ENCODE measurements around the gene EFCAB14. TPM values are rescaled to one million over a fixed set of nuclear protein-coding genes. Genes with fewer than 3 reads are reported as not detected.

Gene EFCAB14
- total RNA-seq, 1 experiment from 2014 or later, result 86.8 TPM

DNA sequence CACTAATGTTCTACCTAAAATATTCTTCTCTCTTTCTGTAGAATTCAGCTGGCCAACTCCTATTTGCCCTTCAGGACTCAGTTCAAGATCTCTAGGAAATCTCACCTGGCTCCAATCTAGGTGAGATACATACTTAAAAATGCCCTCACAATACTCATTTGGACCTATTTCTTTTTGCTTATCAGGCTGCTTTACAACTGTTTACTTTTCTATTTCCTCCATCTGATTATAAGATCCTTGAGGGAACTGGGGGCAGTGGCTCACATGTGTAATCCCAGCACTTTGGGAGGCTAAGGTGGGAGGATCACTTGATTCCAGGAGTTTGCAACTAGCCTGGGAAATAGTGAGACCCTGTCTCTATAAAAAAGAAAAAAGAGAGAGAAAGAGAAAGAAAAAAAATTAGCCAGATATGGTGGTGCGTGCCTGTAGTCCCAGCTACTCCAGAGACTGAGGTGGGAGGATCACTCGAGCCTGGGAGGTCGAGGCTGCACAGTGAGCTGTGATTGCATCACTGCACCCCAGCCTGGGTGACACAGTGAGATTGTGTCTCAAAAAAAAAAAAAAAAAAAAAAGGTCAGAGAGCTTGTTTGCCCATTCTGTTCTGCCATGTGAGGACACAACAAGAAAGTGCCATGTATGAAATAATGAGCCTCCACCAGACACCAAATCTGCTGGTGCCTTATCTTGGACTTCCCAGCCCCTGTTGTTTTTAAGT lies 14.8 kb downstream of the EFCAB14 start:
- ATAC-seq (no peak), DNase-seq (ENCODE audit: low read depth, low spot score) (no peak)
- CTCF ChIA-PET, result interaction anchor here (0.6 kb wide), 1 partner anchor 15 kb away, joined by 4 read pairs; no protein-coding TSS in a partner anchor
- Histone ChIP-seq H3K9me3 (ENCODE audit: control insufficient read depth, insufficient read depth, low read depth, low read length) (no peaks in the 10 kb centered on the region), H3K4me3 (ENCODE audit: low read depth in 2 of 2, low read length in 2 of 2) (no peak overlapping the region), H3K27ac (ENCODE audit: low read length) (no peak overlapping the region), H3K27me3 (ENCODE audit: control insufficient read depth, insufficient read depth, low read length) (no peaks in the 10 kb centered on the region), H3K36me3 (ENCODE audit: control insufficient read depth, insufficient read depth, low read length) (peaks cover 34% of the 10 kb centered on the region), H3K4me1 (ENCODE audit: control insufficient read depth, insufficient read depth, low read length) (no peaks in the 10 kb centered on the region)
- POLR2A ChIA-PET, result interaction anchor here (0.6 kb wide), 1 partner anchor 16 kb away, joined by 5 read pairs; no protein-coding TSS in a partner anchor
- in situ Hi-C loops (cut with HindIII; ENCODE audit: low pct_unique_long_range_greater_than_20kb, low sequenced_read_pairs) (no loop called here), intact Hi-C loops (cut with micrococcal nuclease; ENCODE audit: unreplicated experiment) (no loop called here)
- TF ChIP-seq, protein P1, sequence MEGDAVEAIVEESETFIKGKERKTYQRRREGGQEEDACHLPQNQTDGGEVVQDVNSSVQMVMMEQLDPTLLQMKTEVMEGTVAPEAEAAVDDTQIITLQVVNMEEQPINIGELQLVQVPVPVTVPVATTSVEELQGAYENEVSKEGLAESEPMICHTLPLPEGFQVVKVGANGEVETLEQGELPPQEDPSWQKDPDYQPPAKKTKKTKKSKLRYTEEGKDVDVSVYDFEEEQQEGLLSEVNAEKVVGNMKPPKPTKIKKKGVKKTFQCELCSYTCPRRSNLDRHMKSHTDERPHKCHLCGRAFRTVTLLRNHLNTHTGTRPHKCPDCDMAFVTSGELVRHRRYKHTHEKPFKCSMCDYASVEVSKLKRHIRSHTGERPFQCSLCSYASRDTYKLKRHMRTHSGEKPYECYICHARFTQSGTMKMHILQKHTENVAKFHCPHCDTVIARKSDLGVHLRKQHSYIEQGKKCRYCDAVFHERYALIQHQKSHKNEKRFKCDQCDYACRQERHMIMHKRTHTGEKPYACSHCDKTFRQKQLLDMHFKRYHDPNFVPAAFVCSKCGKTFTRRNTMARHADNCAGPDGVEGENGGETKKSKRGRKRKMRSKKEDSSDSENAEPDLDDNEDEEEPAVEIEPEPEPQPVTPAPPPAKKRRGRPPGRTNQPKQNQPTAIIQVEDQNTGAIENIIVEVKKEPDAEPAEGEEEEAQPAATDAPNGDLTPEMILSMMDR (IDR thresholded peaks at IDR 0.05), result no peak
- no peak for TF ChIP-seq POLR2AphosphoS5 (IDR thresholded peaks at IDR 0.05; ENCODE audit: low read depth, low read length)
- TF ChIP-seq, protein P2, sequence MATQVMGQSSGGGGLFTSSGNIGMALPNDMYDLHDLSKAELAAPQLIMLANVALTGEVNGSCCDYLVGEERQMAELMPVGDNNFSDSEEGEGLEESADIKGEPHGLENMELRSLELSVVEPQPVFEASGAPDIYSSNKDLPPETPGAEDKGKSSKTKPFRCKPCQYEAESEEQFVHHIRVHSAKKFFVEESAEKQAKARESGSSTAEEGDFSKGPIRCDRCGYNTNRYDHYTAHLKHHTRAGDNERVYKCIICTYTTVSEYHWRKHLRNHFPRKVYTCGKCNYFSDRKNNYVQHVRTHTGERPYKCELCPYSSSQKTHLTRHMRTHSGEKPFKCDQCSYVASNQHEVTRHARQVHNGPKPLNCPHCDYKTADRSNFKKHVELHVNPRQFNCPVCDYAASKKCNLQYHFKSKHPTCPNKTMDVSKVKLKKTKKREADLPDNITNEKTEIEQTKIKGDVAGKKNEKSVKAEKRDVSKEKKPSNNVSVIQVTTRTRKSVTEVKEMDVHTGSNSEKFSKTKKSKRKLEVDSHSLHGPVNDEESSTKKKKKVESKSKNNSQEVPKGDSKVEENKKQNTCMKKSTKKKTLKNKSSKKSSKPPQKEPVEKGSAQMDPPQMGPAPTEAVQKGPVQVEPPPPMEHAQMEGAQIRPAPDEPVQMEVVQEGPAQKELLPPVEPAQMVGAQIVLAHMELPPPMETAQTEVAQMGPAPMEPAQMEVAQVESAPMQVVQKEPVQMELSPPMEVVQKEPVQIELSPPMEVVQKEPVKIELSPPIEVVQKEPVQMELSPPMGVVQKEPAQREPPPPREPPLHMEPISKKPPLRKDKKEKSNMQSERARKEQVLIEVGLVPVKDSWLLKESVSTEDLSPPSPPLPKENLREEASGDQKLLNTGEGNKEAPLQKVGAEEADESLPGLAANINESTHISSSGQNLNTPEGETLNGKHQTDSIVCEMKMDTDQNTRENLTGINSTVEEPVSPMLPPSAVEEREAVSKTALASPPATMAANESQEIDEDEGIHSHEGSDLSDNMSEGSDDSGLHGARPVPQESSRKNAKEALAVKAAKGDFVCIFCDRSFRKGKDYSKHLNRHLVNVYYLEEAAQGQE (IDR thresholded peaks at IDR 0.05; ENCODE audit: insufficient read depth in 1 of 2, low read depth in 2 of 2, low read length in 1 of 2), result no peak
- no TSS peak for BruUV-seq (replicated peaks)

DNA sequence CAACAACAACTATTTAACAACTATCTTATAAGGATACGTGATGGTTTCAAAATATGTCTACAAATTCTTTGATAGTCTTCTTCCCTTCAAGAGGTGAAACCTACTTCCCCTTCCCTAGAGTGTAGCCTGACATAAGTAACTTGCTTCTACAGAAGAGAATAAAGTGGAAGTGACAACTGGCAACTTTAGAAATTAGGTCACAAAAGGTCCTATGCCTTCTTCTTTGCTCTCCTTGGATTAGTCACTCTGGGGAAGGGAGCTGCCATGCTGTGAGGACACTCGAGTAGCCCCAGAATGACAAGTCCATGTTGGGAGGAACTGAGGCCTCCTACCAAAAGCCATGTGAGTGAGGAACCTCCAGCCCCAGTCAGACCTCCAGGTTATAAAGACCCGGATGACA lies 19.2 kb downstream of the EFCAB14 start:
- in situ Hi-C loops (cut with HindIII; ENCODE audit: low pct_unique_long_range_greater_than_20kb, low sequenced_read_pairs), result no loop called here

More for the DNA sequence above, 19.2 kb downstream of the EFCAB14 start:
- no peaks in the 10 kb centered on the region for H3K9me3 ChIP-seq (ENCODE audit: control insufficient read depth, insufficient read depth, low read depth, low read length)
- H3K27ac ChIP-seq (ENCODE audit: low read length), result no peak overlapping the region
- no peak for DNase-seq (ENCODE audit: low read depth, low spot score)
- ChIA-PET POLR2A (no interaction called here), CTCF (no interaction called here)
- H3K27me3 ChIP-seq (ENCODE audit: control insufficient read depth, insufficient read depth, low read length), result no peaks in the 10 kb centered on the region
- BruUV-seq (replicated peaks), result no TSS peak
- intact Hi-C loops (cut with micrococcal nuclease; ENCODE audit: unreplicated experiment), result no loop called here
- H3K36me3 ChIP-seq (ENCODE audit: control insufficient read depth, insufficient read depth, low read length), result peaks cover 16% of the 10 kb centered on the region
- TF ChIP-seq, protein P2 (IDR thresholded peaks at IDR 0.05; ENCODE audit: insufficient read depth in 1 of 2, low read depth in 2 of 2, low read length in 1 of 2), result no peak
- TF ChIP-seq POLR2AphosphoS5 (IDR thresholded peaks at IDR 0.05; ENCODE audit: low read depth, low read length) (no peak), SIN3A (IDR thresholded peaks at IDR 0.05; ENCODE audit: borderline replicate concordance, insufficient read depth, low read depth, low read length) (no peak), TCF7L2 (IDR thresholded peaks at IDR 0.05; ENCODE audit: low read depth, low read length) (no peak)
- TF ChIP-seq, protein P1 (IDR thresholded peaks at IDR 0.05), result no peak
- H3K4me3 ChIP-seq (ENCODE audit: low read depth in 2 of 2, low read length in 2 of 2), result no peak overlapping the region
- H3K4me1 ChIP-seq (ENCODE audit: control insufficient read depth, insufficient read depth, low read length), result no peaks in the 10 kb centered on the region
- no peak for ATAC-seq

All from Panc1 (cell line).